ENCODE measurements around the gene TPP2.

GRCh38 chr13:102631198-102631597 is 34.4 kb downstream of the TPP2 start:
- TF ChIP-seq CTCF (IDR thresholded peaks at IDR 0.05 in 4 of 5, conservative IDR thresholded peaks at IDR 0.05 in 1 of 5), result no peak
- TF ChIP-seq POLR2A (IDR thresholded peaks at IDR 0.05), result no peak
